Kidney (tissue), 14 donors: ENCODE measurements around the gene CSTF2T. TPM values are rescaled to one million over a fixed set of nuclear protein-coding genes. Genes with fewer than 3 reads are reported as not detected.
A peak's percentile ranks its signal among the peaks of the same experiment; 100 is the strongest.

Source experiments
- DNase-seq, 5 donors: peaks; one replicate each; pipeline ENCODE4 v3.0.0-alpha.2; 2013 to 2020
- FAIRE-seq: peaks from 2 replicates; lab custom pipeline; 2012; peaks lifted over from hg19 to GRCh38; lab: Jason Lieb, UNC
- H3K27ac ChIP-seq, 2 donors: one replicate each; pipeline ENCODE4 v1.7.0; 2013; ENCODE audit warnings: low read depth in 2 of 2, low read length in 2 of 2, inconsistent platforms in 1 of 2
- H3K27me3 ChIP-seq: one replicate; pipeline ENCODE4 v1.7.1; 2013; ENCODE audit warnings: low read length, inconsistent platforms; ENCODE audit not compliant: control insufficient read depth, insufficient read depth
- H3K36me3 ChIP-seq, 3 donors: one replicate each; pipeline versions ENCODE4 v1.7.0 to v1.7.1; 2013; ENCODE audit warnings: low read length in 3 of 3, control low read depth in 1 of 3, inconsistent platforms in 1 of 3; ENCODE audit not compliant: insufficient read depth in 3 of 3, control insufficient read depth in 2 of 3
- H3K4me1 ChIP-seq, 3 donors: one replicate each; pipeline versions ENCODE4 v1.7.0 to v1.7.1; 2013; ENCODE audit warnings: low read length in 3 of 3, inconsistent platforms in 1 of 3, low read depth in 1 of 3; ENCODE audit not compliant: control insufficient read depth in 2 of 3, insufficient read depth in 2 of 3
- H3K4me3 ChIP-seq, 3 donors: one replicate each; pipeline versions ENCODE4 v1.7.0 to v1.8.1; 2013; ENCODE audit warnings: low read length in 3 of 3, control low read depth in 1 of 3, inconsistent platforms in 1 of 3
- H3K9ac ChIP-seq, 3 donors: one replicate each; pipeline versions ENCODE4 v1.7.0 to v1.7.1; 2013; ENCODE audit warnings: low read length in 3 of 3, control low read depth in 1 of 3, inconsistent platforms in 1 of 3
- H3K9me3 ChIP-seq, 3 donors: one replicate each; pipeline versions ENCODE4 v1.7.0 to v1.7.1; 2013; ENCODE audit warnings: low read length in 3 of 3, control low read depth in 1 of 3, inconsistent platforms in 1 of 3; ENCODE audit not compliant: control insufficient read depth in 2 of 3, insufficient read depth in 1 of 3
- intact Hi-C: fragments of 100-400 bp; cut with DNase I; formaldehyde crosslinking; loops from one replicate; pipeline ENCODE4 v1.11.1; 2022
- polyA plus RNA-seq: library from polyadenylated mRNA; stranded (reverse); fragments of 350-450 nt; fragmentation: Illumina TruSeq; extraction: RNeasy Lipid Tissue Mini Kit (QIAGEN cat#74804); gene quantifications from one replicate; pipeline ENCODE4 v1.2.3, GENCODE V29; 2014; ENCODE audit warnings: low read depth, low replicate concordance; ENCODE audit not compliant: insufficient read depth
- total RNA-seq: library from RNA; stranded (reverse); fragmentation: NEBNext Ultra II Directional; extraction: Animal tissue kit (Norgen Biotek cat#: 25700); gene quantifications from one replicate; pipeline ENCODE4 v1.2.1, GENCODE V29; 2021
- TF ChIP-seq, protein P1 (sequence below): IDR thresholded peaks from 3 replicates; pipeline ENCODE4 v1.5.1; 2012; ENCODE audit warnings: mild to moderate bottlenecking, moderate library complexity, borderline replicate concordance; ENCODE audit not compliant: insufficient read depth; ENCODE audit errors: extremely low read depth
- donor health status: control.
- donor health status: control.
- donor health status: control.
- donor health status: control.
- donor health status: control.
- donor health status: DM: yes; HTN: yes; CAD: no.
- donor health status: Normal renal cell carcinoma (clear cell type).

The CSTF2T gene
- total and polyA plus RNA-seq, 2 donors from 2014 or later, result 11.2 to 24.9 TPM

DNA sequence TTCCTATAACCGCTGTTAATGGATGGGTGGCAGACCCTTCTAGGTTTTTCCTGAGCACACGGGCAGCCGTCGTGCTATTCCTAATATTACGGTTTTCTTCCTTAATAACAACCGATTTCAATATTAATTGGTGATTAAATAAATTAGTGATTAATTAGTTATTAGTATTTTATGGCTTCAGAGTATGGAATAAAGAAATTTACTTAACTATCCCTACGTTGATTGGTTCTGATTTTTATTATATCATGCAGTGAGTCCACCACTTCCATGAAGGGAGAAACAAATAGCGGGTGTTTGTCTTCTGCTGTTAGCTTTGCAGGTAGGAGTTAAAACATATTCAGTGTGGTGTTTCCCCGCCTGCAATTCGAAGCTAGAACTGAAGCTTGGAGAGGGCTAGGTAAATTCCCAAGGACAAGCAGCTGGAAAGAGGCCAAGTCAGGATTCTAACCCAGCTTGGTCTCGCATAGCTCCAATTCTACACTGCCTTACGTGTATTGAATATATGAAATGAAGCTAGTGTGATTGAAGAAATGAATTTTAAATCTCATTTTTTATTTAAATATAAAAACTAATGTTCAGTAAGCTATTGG lies 928 bp upstream of the CSTF2T start:
- no peaks in the 10 kb centered on the region for H3K27me3 ChIP-seq
- intact Hi-C loops, result no loop called here
- H3K27ac ChIP-seq, result peak overlapping the region; percentile 99 to 100
- DNase-seq (peak in 4 of 5 donors; percentile 53 to 86 (median 69)), FAIRE-seq (no peak)
- H3K9ac ChIP-seq, result peak overlapping the region; percentile 56 to 97 (median 94)
- peak overlapping the region; percentile 96 to 100 (median 97) for H3K4me3 ChIP-seq
- peaks cover 0 to 16% (median 7%) of the 10 kb centered on the region in 3 donors for H3K4me1 ChIP-seq
- H3K36me3 ChIP-seq, result no peaks in the 10 kb centered on the region
- H3K9me3 ChIP-seq, result no peaks in the 10 kb centered on the region
- TF ChIP-seq, protein P1, sequence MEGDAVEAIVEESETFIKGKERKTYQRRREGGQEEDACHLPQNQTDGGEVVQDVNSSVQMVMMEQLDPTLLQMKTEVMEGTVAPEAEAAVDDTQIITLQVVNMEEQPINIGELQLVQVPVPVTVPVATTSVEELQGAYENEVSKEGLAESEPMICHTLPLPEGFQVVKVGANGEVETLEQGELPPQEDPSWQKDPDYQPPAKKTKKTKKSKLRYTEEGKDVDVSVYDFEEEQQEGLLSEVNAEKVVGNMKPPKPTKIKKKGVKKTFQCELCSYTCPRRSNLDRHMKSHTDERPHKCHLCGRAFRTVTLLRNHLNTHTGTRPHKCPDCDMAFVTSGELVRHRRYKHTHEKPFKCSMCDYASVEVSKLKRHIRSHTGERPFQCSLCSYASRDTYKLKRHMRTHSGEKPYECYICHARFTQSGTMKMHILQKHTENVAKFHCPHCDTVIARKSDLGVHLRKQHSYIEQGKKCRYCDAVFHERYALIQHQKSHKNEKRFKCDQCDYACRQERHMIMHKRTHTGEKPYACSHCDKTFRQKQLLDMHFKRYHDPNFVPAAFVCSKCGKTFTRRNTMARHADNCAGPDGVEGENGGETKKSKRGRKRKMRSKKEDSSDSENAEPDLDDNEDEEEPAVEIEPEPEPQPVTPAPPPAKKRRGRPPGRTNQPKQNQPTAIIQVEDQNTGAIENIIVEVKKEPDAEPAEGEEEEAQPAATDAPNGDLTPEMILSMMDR, result no peak

DNA sequence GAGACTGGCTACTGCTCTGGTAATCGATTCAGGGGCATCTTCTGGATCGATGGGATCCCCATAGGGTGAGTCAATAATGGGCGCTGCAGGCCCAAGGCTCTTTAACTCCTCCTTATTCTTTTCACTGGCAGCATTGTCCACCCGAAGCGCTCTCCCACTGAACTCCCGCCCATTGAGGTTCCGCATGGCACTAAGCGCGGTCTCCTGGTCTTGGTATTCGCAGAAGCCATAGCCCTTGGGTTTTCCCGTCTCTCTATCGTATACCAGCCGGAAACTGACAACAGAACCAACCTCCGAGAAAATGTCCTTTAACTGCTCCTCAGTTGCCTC lies 285 bp downstream of the CSTF2T start:
- Histone ChIP-seq H3K9ac (peak overlapping the region; percentile 94 to 100 (median 97)), H3K27me3 (no peaks in the 10 kb centered on the region), H3K27ac (peak overlapping the region; percentile 99 to 100), H3K9me3 (no peaks in the 10 kb centered on the region), H3K36me3 (no peaks in the 10 kb centered on the region), H3K4me1 (peaks cover 0 to 16% (median 7%) of the 10 kb centered on the region in 3 donors), H3K4me3 (peak overlapping the region; percentile 96 to 100 (median 97))
- DNase-seq, result peak in 1 of 5 donors; percentile 63
- no peak for FAIRE-seq
- intact Hi-C loops, result no loop called here
- TF ChIP-seq, protein P1, result no peak

DNA sequence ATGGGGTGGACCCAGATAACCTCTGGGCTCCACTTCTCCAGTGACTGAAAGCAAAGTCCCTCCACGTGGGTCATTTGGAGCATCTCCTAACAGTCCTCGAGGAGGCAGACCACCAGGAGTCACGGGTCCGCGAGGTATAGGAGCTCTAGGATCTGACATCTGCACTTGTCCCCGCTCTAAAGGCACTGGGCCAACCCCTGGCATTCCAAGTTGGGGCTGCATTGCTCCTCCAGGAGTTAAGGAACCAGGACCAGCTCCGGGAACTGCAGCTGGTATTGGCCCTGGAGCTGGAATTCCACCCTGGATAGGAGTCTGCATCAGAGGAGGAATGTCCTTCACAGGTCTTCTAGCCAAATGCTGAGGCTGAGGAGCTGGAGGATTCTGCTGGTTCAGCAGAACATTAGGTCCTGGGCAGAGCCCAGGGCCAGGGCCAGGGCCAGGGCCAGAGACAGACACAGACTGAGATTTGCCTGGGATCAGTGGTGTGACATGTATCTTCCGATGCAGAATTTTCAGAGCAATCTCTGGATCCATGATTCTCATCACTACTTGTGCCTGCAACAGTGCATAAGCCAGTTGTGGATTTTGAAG lies 827 bp downstream of the CSTF2T start:
- H3K27ac ChIP-seq, result no peak overlapping the region
- DNase-seq, result peak in 2 of 5 donors; percentile 48 to 59
- intact Hi-C loops, result no loop called here

More for the DNA sequence above, 827 bp downstream of the CSTF2T start:
- H3K4me3 ChIP-seq, result peak overlapping the region; percentile 96 to 100 (median 97)
- H3K36me3 ChIP-seq, result no peaks in the 10 kb centered on the region
- H3K27me3 ChIP-seq, result no peaks in the 10 kb centered on the region
- no peaks in the 10 kb centered on the region for H3K9me3 ChIP-seq
- no peak for FAIRE-seq
- H3K9ac ChIP-seq, result peak overlapping the region; percentile 94 to 100 (median 97)
- TF ChIP-seq, protein P1, result no peak
- peaks cover 0 to 16% (median 7%) of the 10 kb centered on the region in 3 donors for H3K4me1 ChIP-seq
